WERI-Rb-1 (cell line): ENCODE results near the gene PNMA1.

Source experiments
- DNase-seq: peaks from one replicate; pipeline ENCODE4 v3.0.0-alpha.2; 2020
- H3K27ac ChIP-seq: fragments of 250-450 bp; sonication (Bioruptor Pico); 2 replicates; pipeline ENCODE4 v1.5.1; 2020; ENCODE audit warnings: mild to moderate bottlenecking, moderate library complexity
- H3K27me3 ChIP-seq: fragments of 250-450 bp; sonication (Bioruptor Pico); 2 replicates; pipeline ENCODE4 v1.5.1; 2021; ENCODE audit warnings: mild to moderate bottlenecking, low read depth, moderate library complexity; ENCODE audit not compliant: insufficient read depth, severe bottlenecking
- H3K36me3 ChIP-seq: fragments of 250-450 bp; sonication (Bioruptor Pico); 2 replicates; pipeline ENCODE4 v1.5.1; 2020; ENCODE audit warnings: mild to moderate bottlenecking, moderate library complexity
- H3K4me3 ChIP-seq: 2 replicates; pipeline ENCODE4 v1.5.1; 2011; ENCODE audit warnings: low read depth, mild to moderate bottlenecking, control low read depth, low read length
- H3K9me3 ChIP-seq: fragments of 250-450 bp; sonication (Bioruptor Pico); 2 replicates; pipeline ENCODE4 v1.5.1; 2021; ENCODE audit warnings: mild to moderate bottlenecking, moderate library complexity; ENCODE audit not compliant: severe bottlenecking
- TF ChIP-seq, protein P1 (sequence below): IDR thresholded peaks from 2 replicates; pipeline ENCODE4 v1.5.1; 2011; ENCODE audit warnings: low read depth, mild to moderate bottlenecking, control low read depth, inconsistent platforms, low read length

PNMA1 gene, protein sequence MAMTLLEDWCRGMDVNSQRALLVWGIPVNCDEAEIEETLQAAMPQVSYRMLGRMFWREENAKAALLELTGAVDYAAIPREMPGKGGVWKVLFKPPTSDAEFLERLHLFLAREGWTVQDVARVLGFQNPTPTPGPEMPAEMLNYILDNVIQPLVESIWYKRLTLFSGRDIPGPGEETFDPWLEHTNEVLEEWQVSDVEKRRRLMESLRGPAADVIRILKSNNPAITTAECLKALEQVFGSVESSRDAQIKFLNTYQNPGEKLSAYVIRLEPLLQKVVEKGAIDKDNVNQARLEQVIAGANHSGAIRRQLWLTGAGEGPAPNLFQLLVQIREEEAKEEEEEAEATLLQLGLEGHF

DNA sequence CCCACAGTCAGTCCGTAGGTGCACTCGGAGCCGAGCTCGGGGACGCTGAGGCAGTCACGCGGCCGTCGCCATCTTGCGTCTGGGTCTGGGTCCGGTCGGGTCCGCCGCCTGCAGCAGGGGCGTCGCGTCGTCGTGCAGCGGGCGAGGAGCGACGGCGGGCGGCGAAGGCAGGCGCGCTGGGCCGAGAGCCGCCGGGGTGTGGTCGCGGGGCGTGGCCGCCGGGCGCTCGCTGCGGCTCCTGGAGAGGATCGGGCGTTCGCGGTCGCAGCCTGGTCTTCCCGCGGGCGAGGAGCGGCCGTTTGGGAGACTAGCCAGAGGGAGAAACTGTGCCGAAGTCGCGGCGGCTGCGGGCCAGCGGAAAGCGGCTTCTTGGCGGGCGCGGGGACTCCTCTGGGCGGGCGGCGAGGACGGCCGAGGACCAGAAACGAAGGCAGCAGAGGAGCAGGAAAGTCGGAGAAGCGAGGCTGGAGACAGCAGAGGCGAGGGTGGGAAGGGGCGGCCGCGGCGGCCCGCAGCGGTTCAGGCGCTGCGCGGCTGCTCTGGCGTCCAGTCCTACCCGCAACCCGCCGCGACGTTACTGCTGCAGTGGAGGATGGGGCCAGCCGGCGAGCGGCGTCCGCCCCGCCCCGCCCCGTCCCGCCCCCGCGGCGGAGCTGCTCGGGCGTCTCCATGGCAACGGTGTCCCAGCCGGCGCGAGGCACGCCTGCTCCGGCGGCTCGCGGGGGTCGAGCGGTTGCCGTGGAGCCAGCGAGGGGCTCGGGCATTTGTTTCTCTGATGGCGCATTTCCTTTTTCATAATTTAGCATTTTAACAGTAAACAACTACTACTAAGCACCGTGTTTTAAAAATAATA is at the start of gene PNMA1:
Gene PNMA1 (minus strand): TSS at position 582 of the 853 bp plus-strand sequence. CDS start 745 bp downstream, outside the sequence.
- DNase-seq, result peak; percentile 91

GRCh38 chr14:73763396-73763795 is 49.2 kb upstream of the PNMA1 start:
- Histone ChIP-seq H3K36me3 (no peaks in the 10 kb centered on the region), H3K27ac (no peak overlapping the region), H3K27me3 (no peaks in the 10 kb centered on the region), H3K9me3 (no peaks in the 10 kb centered on the region), H3K4me3 (no peak overlapping the region)
- TF ChIP-seq, protein P1, sequence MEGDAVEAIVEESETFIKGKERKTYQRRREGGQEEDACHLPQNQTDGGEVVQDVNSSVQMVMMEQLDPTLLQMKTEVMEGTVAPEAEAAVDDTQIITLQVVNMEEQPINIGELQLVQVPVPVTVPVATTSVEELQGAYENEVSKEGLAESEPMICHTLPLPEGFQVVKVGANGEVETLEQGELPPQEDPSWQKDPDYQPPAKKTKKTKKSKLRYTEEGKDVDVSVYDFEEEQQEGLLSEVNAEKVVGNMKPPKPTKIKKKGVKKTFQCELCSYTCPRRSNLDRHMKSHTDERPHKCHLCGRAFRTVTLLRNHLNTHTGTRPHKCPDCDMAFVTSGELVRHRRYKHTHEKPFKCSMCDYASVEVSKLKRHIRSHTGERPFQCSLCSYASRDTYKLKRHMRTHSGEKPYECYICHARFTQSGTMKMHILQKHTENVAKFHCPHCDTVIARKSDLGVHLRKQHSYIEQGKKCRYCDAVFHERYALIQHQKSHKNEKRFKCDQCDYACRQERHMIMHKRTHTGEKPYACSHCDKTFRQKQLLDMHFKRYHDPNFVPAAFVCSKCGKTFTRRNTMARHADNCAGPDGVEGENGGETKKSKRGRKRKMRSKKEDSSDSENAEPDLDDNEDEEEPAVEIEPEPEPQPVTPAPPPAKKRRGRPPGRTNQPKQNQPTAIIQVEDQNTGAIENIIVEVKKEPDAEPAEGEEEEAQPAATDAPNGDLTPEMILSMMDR, result no peak
- DNase-seq, result no peak

More for the DNA sequence above, at the start of gene PNMA1:
- Histone ChIP-seq H3K36me3 (peaks cover 17% of the 10 kb centered on the region; the same call in 1 of the 2 replicates), H3K27me3 (no peaks in the 10 kb centered on the region), H3K4me3 (peak within 1 kb of the TSS; percentile 83), H3K9me3 (no peaks in the 10 kb centered on the region), H3K27ac (peak within 1 kb of the TSS; percentile 93)
- TF ChIP-seq, protein P1, result no peak

- no peak overlapping the region for H3K27ac ChIP-seq
- TF ChIP-seq, protein P1, result no peak
- H3K36me3 ChIP-seq, result no peaks in the 10 kb centered on the region
- no peak for DNase-seq
- no peak overlapping the region for H3K4me3 ChIP-seq
- H3K9me3 ChIP-seq, result no peaks in the 10 kb centered on the region
- no peaks in the 10 kb centered on the region for H3K27me3 ChIP-seq
These were observed 48.2 kb upstream of the PNMA1 start for GRCh38 chr14:73762375-73762822.

- no peaks in the 10 kb centered on the region for H3K36me3 ChIP-seq
- TF ChIP-seq, protein P1, result no peak
- H3K9me3 ChIP-seq, result no peaks in the 10 kb centered on the region
- H3K27ac ChIP-seq, result no peak overlapping the region
- no peaks in the 10 kb centered on the region for H3K27me3 ChIP-seq
- H3K4me3 ChIP-seq, result no peak overlapping the region
- no peak for DNase-seq
These were observed 47.6 kb upstream of the PNMA1 start for GRCh38 chr14:73761618-73762355.
